GM21528 (cell line): ENCODE measurements around the gene POLR2J3.
A peak's percentile ranks its signal among the peaks of the same experiment; 100 is the strongest.
"Not testable (repeated sequence)": the region's sequence is repeated elsewhere in the genome, so short reads cannot be mapped to it uniquely, and the experiment has no call there.

Source experiments
- ATAC-seq: cut with Tn5 transposase; IDR thresholded peaks from one replicate; pipeline ENCODE4 v1.9.1; 2021; ENCODE audit warnings: mild to moderate bottlenecking, moderate library complexity; ENCODE audit not compliant: unreplicated experiment, low FRiP score

Gene POLR2J3

DNA sequence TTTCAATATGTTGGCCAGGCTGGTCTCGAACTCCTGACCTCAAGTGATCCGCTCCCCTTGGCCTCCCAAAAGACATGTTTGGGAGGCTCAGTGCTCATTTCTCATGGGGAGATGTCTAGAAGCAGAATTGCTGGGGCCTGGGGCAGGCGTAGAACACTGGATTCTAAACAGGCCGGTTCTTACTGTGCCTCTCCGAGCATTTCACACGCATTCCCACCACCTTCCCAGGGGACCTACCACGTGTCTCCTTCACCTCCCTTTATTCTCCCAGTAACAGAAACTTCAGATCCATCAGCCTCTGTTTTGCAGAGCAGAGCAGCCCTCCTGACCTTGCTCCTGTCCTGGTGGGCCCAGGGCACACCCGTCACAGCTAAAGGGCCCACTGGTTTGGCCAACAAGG, 45.2 kb downstream of the POLR2J3 start:
- not testable (repeated sequence) for ATAC-seq

DNA sequence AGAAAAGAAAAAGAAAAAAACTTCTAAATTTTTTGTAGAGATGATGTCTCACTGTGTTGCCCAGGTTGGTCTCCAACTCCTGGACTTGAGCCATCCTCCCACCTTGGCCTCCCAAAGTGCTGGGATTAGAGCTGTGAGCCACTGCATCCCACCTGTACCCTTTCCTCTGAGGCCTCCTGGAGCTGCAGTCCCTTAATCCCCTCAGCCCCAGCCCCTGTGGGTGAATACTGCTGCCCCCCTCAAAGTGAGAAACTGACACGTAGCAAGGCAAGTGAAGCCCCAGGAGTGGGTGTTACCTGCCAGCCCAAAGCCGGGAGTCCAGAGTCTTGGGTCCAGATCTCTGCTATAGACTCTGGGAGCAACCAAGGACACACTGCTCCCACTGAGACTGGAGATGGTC, 47.6 kb downstream of the POLR2J3 start:
- ATAC-seq = not testable (repeated sequence)

DNA sequence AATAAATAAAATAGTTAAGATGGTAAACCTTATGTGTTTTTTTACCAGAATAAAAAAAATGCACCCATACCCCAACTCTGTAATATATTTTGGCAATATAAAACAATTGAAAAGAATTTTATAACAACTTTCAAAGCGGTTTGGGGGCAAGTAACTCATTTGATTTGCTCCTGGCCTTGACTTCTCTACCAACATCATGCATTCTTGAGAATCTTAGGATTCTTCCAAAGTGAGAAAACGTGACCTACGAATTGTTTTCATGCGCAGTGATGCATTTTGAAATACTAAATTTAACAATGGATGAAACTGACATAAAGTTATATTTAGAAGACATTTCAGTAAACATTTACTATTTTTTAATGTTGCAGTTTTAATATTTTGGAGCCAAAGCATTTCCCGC, 51.6 kb downstream of the POLR2J3 start:
- ATAC-seq = not testable (repeated sequence)

DNA sequence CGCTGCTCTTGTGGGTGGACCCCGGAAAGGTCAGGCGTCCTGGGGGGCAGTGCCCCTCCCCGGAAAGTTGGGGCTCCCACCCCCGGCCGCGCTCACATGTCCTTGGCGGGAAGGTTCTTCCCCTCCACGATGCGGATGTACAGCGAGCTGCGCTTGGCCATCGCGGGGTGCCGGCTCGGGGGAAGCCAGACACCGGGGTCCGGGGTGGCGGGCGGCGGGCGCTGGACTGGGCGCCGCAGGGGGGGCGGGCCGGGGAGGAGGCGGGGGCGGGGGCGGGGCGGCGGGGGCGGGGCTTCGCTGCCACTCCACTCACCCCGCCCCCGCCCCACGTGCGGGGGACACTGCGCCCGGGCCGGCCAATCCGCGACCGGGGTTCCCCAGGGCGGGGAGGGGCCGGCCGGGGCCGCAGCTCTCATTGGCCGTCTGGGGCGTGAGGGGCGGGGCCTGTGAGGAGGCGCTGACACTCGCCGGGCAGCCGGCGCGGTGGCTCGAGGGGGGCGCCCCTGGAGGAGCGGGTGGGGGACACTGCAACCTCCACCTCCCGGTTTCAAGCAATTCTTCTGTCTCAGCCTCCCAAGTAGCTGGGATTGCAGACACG, 54.7 kb downstream of the POLR2J3 start, which contains the start of gene RASA4B:
Gene RASA4B, minus strand, starts transcription at position 228 of the 598 bp plus-strand sequence. Its CDS starts 67 bp downstream, at position 161.
- ATAC-seq = peak; percentile 52
